ENCODE results near the gene NCR3LG1.
A peak's percentile ranks its signal among the peaks of the same experiment; 100 is the strongest.

The NCR3LG1 gene

GRCh38 chr11:17369684-17370243, 18.2 kb downstream of the NCR3LG1 start:
- DNase-seq (ENCODE audit: low spot score): no peak

GRCh38 chr11:17371614-17372013, 20.0 kb downstream of the NCR3LG1 start:
- DNase-seq (ENCODE audit: low spot score): no peak

- no peak for DNase-seq (ENCODE audit: low spot score)
Observed at GRCh38 chr11:17375547-17375946, 23.9 kb downstream of the NCR3LG1 start.

- no peak for DNase-seq (ENCODE audit: low spot score)
Observed at GRCh38 chr11:17376493-17376892, 24.9 kb downstream of the NCR3LG1 start.

- DNase-seq (ENCODE audit: low spot score): no peak
Observed at GRCh38 chr11:17378655-17379054, 27.1 kb downstream of the NCR3LG1 start.

- DNase-seq (ENCODE audit: low spot score): no peak
Observed at GRCh38 chr11:17379383-17380180, 28.0 kb downstream of the NCR3LG1 start.

GRCh38 chr11:17381156-17381555, 29.6 kb downstream of the NCR3LG1 start:
- no peak for DNase-seq (ENCODE audit: low spot score)

GRCh38 chr11:17382046-17382728, 30.6 kb downstream of the NCR3LG1 start:
- no peak for DNase-seq (ENCODE audit: low spot score)

GRCh38 chr11:17383461-17383860, 31.9 kb downstream of the NCR3LG1 start:
- no peak for DNase-seq (ENCODE audit: low spot score)

GRCh38 chr11:17384002-17384511, 32.5 kb downstream of the NCR3LG1 start:
- peak; percentile 90 for DNase-seq (ENCODE audit: low spot score)

GRCh38 chr11:17385492-17385891, 33.9 kb downstream of the NCR3LG1 start:
- DNase-seq (ENCODE audit: low spot score): no peak

GRCh38 chr11:17385926-17386325, 34.3 kb downstream of the NCR3LG1 start:
- DNase-seq (ENCODE audit: low spot score): no peak

GRCh38 chr11:17386331-17387084, 34.9 kb downstream of the NCR3LG1 start:
- DNase-seq (ENCODE audit: low spot score): peak; percentile 73

- DNase-seq (ENCODE audit: low spot score): no peak
Observed at GRCh38 chr11:17387254-17387653, 35.7 kb downstream of the NCR3LG1 start.

- no peak for DNase-seq (ENCODE audit: low spot score)
Observed at GRCh38 chr11:17387811-17388210, 36.2 kb downstream of the NCR3LG1 start.

- DNase-seq (ENCODE audit: low spot score): no peak
Observed at GRCh38 chr11:17388609-17389210, 37.1 kb downstream of the NCR3LG1 start, which contains the start of gene KCNJ11. KCNJ11 (minus strand) TSS chr11:17388659; CDS start chr11:17388091, 568 bp downstream.

- peak; percentile 87 for DNase-seq (ENCODE audit: low spot score)
Observed at GRCh38 chr11:17389211-17389956, 37.8 kb downstream of the NCR3LG1 start.

- DNase-seq (ENCODE audit: low spot score): no peak
Observed at GRCh38 chr11:17389957-17390649, 38.5 kb downstream of the NCR3LG1 start.

- peak; percentile 80 for DNase-seq (ENCODE audit: low spot score)
Observed at GRCh38 chr11:17391493-17392355, 40.1 kb downstream of the NCR3LG1 start.
